Adrenal gland (tissue), 5 donors: Measurements from ENCODE around the gene MOV10.

Source experiments
- CTCF ChIP-seq, 6 experiments: fragments of 450-650 bp in 4 of 6; fragments of 200-600 bp in 2 of 6; sonication (generic) in 1 of 6; IDR thresholded peaks; 1 replicate in 5 of 6; 2 replicates in 1 of 6; pipeline versions ENCODE4 v1.5.1 to v1.8.0; 2016 to 2021; ENCODE audit warnings: antibody characterized with exemption in 6 of 6, mild to moderate bottlenecking in 2 of 6, moderate library complexity in 1 of 6
- POLR2A ChIP-seq, 2 donors: fragments of 450-650 bp; IDR thresholded peaks; one replicate each; pipeline ENCODE4 v1.6.1; 2017; ENCODE audit warnings: antibody characterized with exemption in 2 of 2, mild to moderate bottlenecking in 2 of 2, moderate library complexity in 1 of 2
- donor health status: DM: no; HTN: no; CAD: no.

DNA sequence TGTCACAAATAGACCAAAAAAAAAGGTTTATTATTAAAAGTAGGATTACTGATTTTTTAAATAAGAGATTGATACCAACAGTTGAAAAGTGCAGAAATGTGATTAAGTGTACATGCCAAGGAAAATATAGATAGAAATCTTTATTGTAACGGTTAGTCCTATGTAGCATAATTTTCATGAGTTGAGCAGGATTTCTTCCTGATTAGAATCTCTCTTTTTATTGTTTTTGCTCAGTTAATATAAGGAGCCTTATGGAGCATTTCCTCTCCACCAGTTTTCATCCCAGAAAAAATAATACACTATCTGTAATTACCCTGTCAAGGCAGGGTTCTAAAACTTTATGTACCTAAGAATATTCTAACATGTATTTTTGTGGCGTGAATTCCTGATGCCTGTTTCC, 31.4 kb upstream of the MOV10 start:
- TF ChIP-seq CTCF (IDR thresholded peaks at IDR 0.05) (no peak), POLR2A (IDR thresholded peaks at IDR 0.05) (no peak)
